ENCODE measurements around the gene GMFB. TPM values are rescaled to one million over a fixed set of nuclear protein-coding genes. Genes with fewer than 3 reads are reported as not detected.
"Not testable (repeated sequence)": the region's sequence is repeated elsewhere in the genome, so short reads cannot be mapped to it uniquely, and the experiment has no call there.

GMFB gene
- total RNA-seq, 1 donor from 2014 or later, result 24.1 TPM

- Histone ChIP-seq H3K27ac (no peak overlapping the region), H3K4me1 (peaks cover 44% of the 10 kb centered on the region), H3K36me3 (no peaks in the 10 kb centered on the region), H3K4me3 (no peak overlapping the region), H3K9me3 (no peaks in the 10 kb centered on the region), H3K27me3 (no peaks in the 10 kb centered on the region)
- TF ChIP-seq POLR2AphosphoS5 (IDR thresholded peaks at IDR 0.05; ENCODE audit: insufficient read depth in 1 of 2, low read depth in 1 of 2) (no peak), CTCF (IDR thresholded peaks at IDR 0.05) (no peak), POLR2A (IDR thresholded peaks at IDR 0.05) (no peak)
- intact Hi-C loops (cut with DNase I), result no loop called here
- no peak for DNase-seq (ENCODE audit: extremely low spot score in 2 of 2)
Measured at GRCh38 chr14:54438703-54439102, 50.1 kb downstream of the GMFB start.

- H3K36me3 ChIP-seq, result not testable (repeated sequence)
- H3K4me1 ChIP-seq, result peaks cover 44% of the 10 kb centered on the region
Measured at GRCh38 chr14:54437954-54438353, 50.8 kb downstream of the GMFB start.

DNA sequence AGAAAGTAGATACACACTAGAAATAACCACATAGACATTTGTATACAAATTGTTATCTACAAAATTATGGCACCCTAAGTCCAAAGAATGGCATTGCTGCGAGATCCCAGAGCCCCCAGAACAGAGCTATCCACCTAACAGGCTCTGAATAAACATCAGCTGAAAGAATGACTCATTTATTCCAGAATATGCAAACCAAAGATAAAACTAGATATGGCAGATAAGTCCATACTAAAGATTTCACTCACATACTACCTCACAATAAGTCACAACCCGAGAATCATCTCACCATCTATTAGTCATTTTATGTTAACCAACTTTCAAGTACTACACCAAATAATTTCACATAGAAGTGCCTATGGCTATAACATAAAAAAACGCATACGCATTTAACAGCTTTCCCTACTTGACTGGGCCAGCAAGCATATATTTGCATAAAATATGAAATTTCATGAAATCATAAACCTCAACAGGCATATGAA is 53.2 kb downstream of the GMFB start:
- H3K27me3 ChIP-seq, result no peaks in the 10 kb centered on the region
- TF ChIP-seq POLR2AphosphoS5 (IDR thresholded peaks at IDR 0.05; ENCODE audit: insufficient read depth in 1 of 2, low read depth in 1 of 2) (no peak), CTCF (IDR thresholded peaks at IDR 0.05) (no peak), POLR2A (IDR thresholded peaks at IDR 0.05) (no peak)
- intact Hi-C loops (cut with DNase I), result no loop called here

More at GRCh38 chr14:54437954-54438353, 50.8 kb downstream of the GMFB start:
- DNase-seq (ENCODE audit: extremely low spot score in 2 of 2); H3K4me3 ChIP-seq; H3K27me3 ChIP-seq; intact Hi-C loops (cut with DNase I); H3K9me3 ChIP-seq; H3K27ac ChIP-seq: not testable (repeated sequence)

GRCh38 chr14:54428527-54428926 is 60.3 kb downstream of the GMFB start:
- TF ChIP-seq CTCF (IDR thresholded peaks at IDR 0.05) (no peak), POLR2A (IDR thresholded peaks at IDR 0.05) (no peak), POLR2AphosphoS5 (IDR thresholded peaks at IDR 0.05; ENCODE audit: insufficient read depth in 1 of 2, low read depth in 1 of 2) (no peak)
- H3K9me3 ChIP-seq, result no peaks in the 10 kb centered on the region
- H3K4me1 ChIP-seq, result peaks cover 8% of the 10 kb centered on the region
- no peak overlapping the region for H3K4me3 ChIP-seq
- no peaks in the 10 kb centered on the region for H3K27me3 ChIP-seq
- H3K27ac ChIP-seq, result no peak overlapping the region
- H3K36me3 ChIP-seq, result peaks cover 0 to 52% of the 10 kb centered on the region in 2 donors
- no peak for DNase-seq (ENCODE audit: extremely low spot score in 2 of 2)
- intact Hi-C loops (cut with DNase I), result no loop called here

More for the DNA sequence above, 53.2 kb downstream of the GMFB start:
- no peak overlapping the region for H3K27ac ChIP-seq
- DNase-seq (ENCODE audit: extremely low spot score in 2 of 2), result no peak
- H3K9me3 ChIP-seq, result no peaks in the 10 kb centered on the region
- peaks cover 0 to 8% of the 10 kb centered on the region in 2 donors for H3K36me3 ChIP-seq
- peaks cover 46% of the 10 kb centered on the region for H3K4me1 ChIP-seq
- H3K4me3 ChIP-seq, result no peak overlapping the region

DNA sequence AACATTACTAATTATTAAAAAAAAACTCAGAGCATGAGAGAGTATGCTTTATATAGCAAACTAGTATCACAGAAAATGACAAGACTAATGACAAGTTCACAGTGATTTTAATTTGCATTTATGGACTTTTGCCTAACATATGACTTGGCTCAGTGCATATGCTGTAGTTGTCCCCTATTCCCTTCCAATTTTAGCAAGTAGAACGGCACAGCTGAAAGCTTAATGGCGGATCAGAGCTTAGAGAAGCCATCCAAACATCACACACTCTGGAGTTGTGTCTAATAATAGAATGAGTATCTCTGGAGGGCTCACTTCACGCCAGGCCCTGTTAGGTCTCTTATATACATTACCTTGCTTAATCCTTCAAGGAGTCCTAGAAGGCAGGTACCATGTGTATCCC is 60.9 kb downstream of the GMFB start:
- no peak overlapping the region for H3K4me3 ChIP-seq
- no peaks in the 10 kb centered on the region for H3K27me3 ChIP-seq
- no peaks in the 10 kb centered on the region for H3K9me3 ChIP-seq
- no peak overlapping the region for H3K27ac ChIP-seq
- peaks cover 8% of the 10 kb centered on the region for H3K4me1 ChIP-seq
- intact Hi-C loops (cut with DNase I), result no loop called here
- no peak for DNase-seq (ENCODE audit: extremely low spot score in 2 of 2)
- TF ChIP-seq POLR2A (IDR thresholded peaks at IDR 0.05), result no peak
- no peak for TF ChIP-seq POLR2AphosphoS5 (IDR thresholded peaks at IDR 0.05; ENCODE audit: insufficient read depth in 1 of 2, low read depth in 1 of 2)
- no peak for TF ChIP-seq CTCF (IDR thresholded peaks at IDR 0.05)
- H3K36me3 ChIP-seq, result peaks cover 0 to 52% of the 10 kb centered on the region in 2 donors

Data from vagina (tissue), 2 donors.